K562 (cell line): ENCODE data around the gene PITX2. TPM values are rescaled to one million over a fixed set of nuclear protein-coding genes. Genes with fewer than 3 reads are reported as not detected.

Source experiments
- ATAC-seq: fragments of 200-7000 bp; cut with Tn5 transposase; 3 replicates; pipeline ENCODE4 v1.9.1; 2020; ENCODE audit warnings: moderate library complexity
- BruUV-seq: library from RNA; stranded (reverse); fragments of 400-500 nt; replicated peaks from 2 replicates; lab custom pipeline; 2021; lab: Mats Ljungman, UMichigan
- CTCF ChIA-PET: fragments of 300-600 bp; formaldehyde crosslinking; extraction: SDS; loops from one replicate; lab custom pipeline; 2021; ENCODE audit warnings: low intra/inter-chr PET ratio; lab: Yijun Ruan, JAX
- POLR2A ChIA-PET: fragments of 300-600, 350-650 bp; sonication (Branson Sonifier 250); formaldehyde crosslinking; extraction: SDS; loops from one replicate; lab custom pipeline; 2021; ENCODE audit warnings: antibody characterized with exemption, inconsistent platforms; lab: Yijun Ruan, JAX
- DNase-seq, 4 experiments: peaks; one replicate each; pipeline versions ENCODE4 v3.0.0 to v3.0.0-alpha.2; 2011 to 2018; ENCODE audit warnings: low spot score in 3 of 4, mixed read lengths in 3 of 4; ENCODE audit errors: extremely low read depth in 1 of 4
- FAIRE-seq: peaks from 2 replicates; lab custom pipeline; 2011; peaks lifted over from hg19 to GRCh38; lab: Jason Lieb, UNC
- H2AFZ ChIP-seq: 2 replicates; pipeline ENCODE4 v1.6.0; 2011; ENCODE audit warnings: low read depth, low read length, control low read depth, inconsistent platforms
- H3K27ac ChIP-seq: fragments of 200-600 bp; 3 replicates; pipeline ENCODE4 v1.8.0; 2011; ENCODE audit warnings: low read depth, mild to moderate bottlenecking, control low read depth, inconsistent platforms, low read length, moderate library complexity, mixed read lengths; ENCODE audit errors: extremely low read depth
- H3K27me3 ChIP-seq, 2 experiments: fragments of 300-600 bp in 1 of 2; 2 replicates in 1 of 2; 3 replicates in 1 of 2; pipeline versions ENCODE4 v1.6.0 to v1.8.0; 2011; ENCODE audit warnings: inconsistent platforms in 2 of 2, low read length in 2 of 2, mild to moderate bottlenecking in 1 of 2, mixed read lengths in 1 of 2, moderate library complexity in 1 of 2; ENCODE audit not compliant: control insufficient read depth in 2 of 2, insufficient read depth in 2 of 2
- H3K36me3 ChIP-seq: fragments of 300-600 bp; 3 replicates; pipeline ENCODE4 v1.8.0; 2011; ENCODE audit warnings: mild to moderate bottlenecking, low read length, inconsistent platforms; ENCODE audit not compliant: control insufficient read depth, insufficient read depth
- H3K4me1 ChIP-seq, 2 experiments: fragments of 200-600 bp in 1 of 2; replicated peaks in 1 of 2; 2 replicates in 1 of 2; 3 replicates in 1 of 2; pipeline versions ENCODE4 v1.5.1 to v1.8.0; 2011; ENCODE audit warnings: inconsistent platforms in 2 of 2, low read length in 2 of 2, mild to moderate bottlenecking in 1 of 2, mixed read lengths in 1 of 2, moderate library complexity in 1 of 2; ENCODE audit not compliant: control insufficient read depth in 2 of 2, insufficient read depth in 2 of 2
- H3K4me2 ChIP-seq: 2 replicates; pipeline ENCODE4 v1.6.1; 2011; ENCODE audit warnings: low read length, control low read depth, inconsistent platforms, mixed read lengths; ENCODE audit not compliant: insufficient read depth
- H3K4me3 ChIP-seq: fragments of 200-600 bp; sonication (generic), shearing (Covaris generic); 2 replicates; pipeline ENCODE4 v1.5.1; 2016; ENCODE audit warnings: control low read depth, inconsistent platforms
- H3K79me2 ChIP-seq: fragments of 200-600 bp; 3 replicates; pipeline ENCODE4 v1.8.0; 2011; ENCODE audit warnings: low read length, inconsistent platforms; ENCODE audit not compliant: control insufficient read depth, insufficient read depth
- H3K9ac ChIP-seq, 2 experiments: 2 replicates each; pipeline versions ENCODE4 v1.6.0 to v1.6.1; 2011; ENCODE audit warnings: low read depth in 2 of 2, low read length in 2 of 2, control low read depth in 1 of 2, inconsistent platforms in 1 of 2, mild to moderate bottlenecking in 1 of 2, mixed read lengths in 1 of 2; ENCODE audit not compliant: insufficient read depth in 1 of 2
- H3K9me1 ChIP-seq: one replicate; pipeline ENCODE4 v1.6.0; 2011; ENCODE audit warnings: inconsistent platforms, mild to moderate bottlenecking, low read length, moderate library complexity; ENCODE audit not compliant: control insufficient read depth, insufficient read depth
- H3K9me3 ChIP-seq: replicated peaks from 2 replicates; pipeline ENCODE4 v1.5.1; 2011; ENCODE audit warnings: low read depth, low read length, inconsistent platforms; ENCODE audit not compliant: control insufficient read depth, insufficient read depth
- H4K20me1 ChIP-seq: replicated peaks from 2 replicates; pipeline ENCODE4 v1.6.1; 2011; ENCODE audit warnings: low read length, inconsistent platforms, mixed read lengths; ENCODE audit not compliant: control insufficient read depth, insufficient read depth
- MED1 ChIP-seq: sonication (generic); formaldehyde crosslinking; IDR thresholded peaks from 2 replicates; pipeline ENCODE4 v1.8.1; 2023; ENCODE audit warnings: missing genetic modification reagents, borderline replicate concordance
- MTF1 ChIP-seq: fragments of 250-450 bp; sonication (Bioruptor Pico); IDR thresholded peaks from 2 replicates; pipeline ENCODE4 v1.9.0; 2021; ENCODE audit warnings: moderate library complexity, mild to moderate bottlenecking, inconsistent platforms, borderline replicate concordance
- NCOA4 ChIP-seq: fragments of 450-650 bp; IDR thresholded peaks from 2 replicates; pipeline ENCODE4 v1.6.1; 2018; ENCODE audit warnings: mild to moderate bottlenecking; ENCODE audit not compliant: partially characterized antibody
- NFE2L1 ChIP-seq: fragments of 450-650 bp; IDR thresholded peaks from 2 replicates; pipeline ENCODE4 v1.6.1; 2016; ENCODE audit warnings: missing genetic modification characterization, low read depth, mild to moderate bottlenecking, missing compliant biosample characterization, moderate library complexity, borderline replicate concordance
- POLR2H ChIP-seq: IDR thresholded peaks from 2 replicates; pipeline ENCODE4 v1.6.1; 2016; ENCODE audit warnings: missing genetic modification characterization, low read depth, mild to moderate bottlenecking, control low read depth, missing compliant biosample characterization, moderate library complexity
- PRMT5 ChIP-seq: sonication (generic); formaldehyde crosslinking; IDR thresholded peaks from 2 replicates; pipeline ENCODE4 v1.5.0; 2020; ENCODE audit warnings: missing genetic modification reagents
- PTBP1 ChIP-seq: fragments of 200-400 bp; formaldehyde crosslinking; IDR thresholded peaks from 2 replicates; pipeline ENCODE4 v1.6.1; 2017; ENCODE audit warnings: low read depth, low read length
- SOX6 ChIP-seq: fragments of 450-650 bp; IDR thresholded peaks from 2 replicates; pipeline ENCODE4 v1.6.1; 2014; ENCODE audit warnings: mild to moderate bottlenecking
- TAL1 ChIP-seq: fragments of 450-650 bp; IDR thresholded peaks from 2 replicates; pipeline ENCODE4 v1.6.1; 2016; ENCODE audit warnings: mild to moderate bottlenecking
- ZNF239 ChIP-seq: fragments of 250-450 bp; sonication (Bioruptor Pico); IDR thresholded peaks from 2 replicates; pipeline ENCODE4 v1.4.0; 2020; ENCODE audit warnings: mild to moderate bottlenecking
- WGBS: fragments of 100-300 bp; shearing (Covaris generic); methylation state at CpG from one replicate; pipeline ENCODE4 v1.1.6; 2016; ENCODE audit warnings: low coverage, mixed read lengths; ENCODE audit not compliant: insufficient coverage; ENCODE audit errors: missing lambda C conversion rate; 5-methylcytosine and 5-hydroxymethylcytosine counted together
- in situ Hi-C: fragments of 300-500 bp; cut with MboI; formaldehyde crosslinking; loops from 4 replicates; pipeline ENCODE4 v1.15.0; 2018; ENCODE audit warnings: inconsistent platforms, mixed read lengths
- intact Hi-C: fragments of 100-400 bp; cut with micrococcal nuclease; formaldehyde crosslinking; loops from 2 replicates; pipeline ENCODE4 v1.14.2; 2022
- polyA plus RNA-seq, 8 experiments: library from polyadenylated mRNA; depleted of rRNA in 4 of 8; stranded (reverse) in 5 of 8; unstranded in 3 of 8; fragments of >200 nt; fragmentation: Nextera tagmentation in 2 of 8; fragmentation: Illumina TruSeq in 1 of 8; extraction: Ambion mirVana in 2 of 8; extraction: Trizol in 1 of 8; gene quantifications; 2 replicates each; pipeline versions ENCODE4 v1.2.1 to v1.2.3, GENCODE V29; 2011 to 2014; ENCODE audit warnings: inconsistent platforms in 1 of 8, missing spikeins in 1 of 8
- total RNA-seq, 7 experiments: library from RNA; depleted of rRNA in 6 of 7; stranded (reverse); fragments of >200 nt in 6 of 7; fragmentation: Illumina TruSeq in 2 of 7; extraction: Trizol in 2 of 7; gene quantifications; 2 replicates each; pipeline versions ENCODE4 v1.2.1 to v1.2.3, GENCODE V29; 2011 to 2021; ENCODE audit warnings: low replicate concordance in 1 of 7
- TF ChIP-seq, protein P1 (sequence below): sonication (generic); formaldehyde crosslinking; IDR thresholded peaks from 2 replicates; pipeline ENCODE4 v1.8.0; 2023; ENCODE audit warnings: mild to moderate bottlenecking, missing genetic modification reagents

Gene PITX2
- total and polyA plus RNA-seq, 9 of the 15 experiments (the other 6 are each of a cell fraction or from before 2014, with no cell fraction given), result 0.08 TPM; not detected in 8

DNA sequence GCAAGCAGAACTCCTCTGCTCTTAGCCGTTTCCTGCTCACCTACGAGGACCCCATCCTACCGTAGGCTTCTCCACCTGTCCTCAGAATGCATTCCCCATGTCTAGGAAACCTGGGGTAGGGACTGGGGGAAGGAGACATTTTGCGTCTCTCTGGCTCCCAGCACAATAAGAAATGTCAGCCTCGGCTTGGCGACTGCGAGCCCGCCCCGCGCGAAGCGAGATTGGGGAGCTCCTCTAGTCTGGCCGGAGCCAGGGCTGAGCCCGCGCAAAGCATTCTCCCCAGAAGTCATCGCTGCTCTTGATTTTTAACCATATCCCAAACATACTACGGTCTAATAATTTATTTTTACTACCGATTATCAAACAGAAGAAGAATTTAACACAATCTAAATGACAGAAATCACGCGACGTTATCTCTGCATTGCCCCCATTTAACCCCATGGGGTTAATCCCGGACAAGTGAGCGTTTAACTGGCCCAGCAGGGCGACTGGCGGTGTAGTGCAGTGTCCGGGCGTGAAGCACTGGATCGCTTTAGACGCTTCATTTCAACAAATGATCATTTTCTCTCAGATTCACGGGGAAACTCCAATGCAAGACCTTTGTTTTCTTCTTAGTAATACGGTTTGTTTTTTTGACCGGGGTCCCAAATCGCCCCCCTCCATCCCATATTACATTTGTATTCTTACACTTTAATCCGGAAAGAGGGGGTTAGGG, 8.0 kb upstream of the PITX2 start:
- FAIRE-seq (no peak), ATAC-seq (no peak), DNase-seq (no peak)
- Histone ChIP-seq H3K4me3 (no peak overlapping the region), H2AFZ (no peak overlapping the region), H3K79me2 (no peaks in the 10 kb centered on the region), H3K27ac (no peak overlapping the region), H3K9me3 (no peaks in the 10 kb centered on the region), H3K9ac (no peak overlapping the region), H4K20me1 (no peaks in the 10 kb centered on the region), H3K4me1 (peaks cover 0 to 16% of the 10 kb centered on the region in 2 experiments; a peak in 2 of 5 replicates), H3K9me1 (no peaks in the 10 kb centered on the region), H3K36me3 (no peaks in the 10 kb centered on the region), H3K27me3 (peaks cover 30 to 54% of the 10 kb centered on the region in 2 experiments; a peak in 4 of 5 replicates), H3K4me2 (no peak overlapping the region)
- intact Hi-C loops, result loop anchor here (5.0 kb wide), 3 partner anchors 651 to 1401 kb away; no protein-coding TSS in a partner anchor
- no TSS peak for BruUV-seq
- WGBS, result 16% methylated on average over 24 of the region's 34 CpGs
- POLR2A ChIA-PET, result interaction anchor here (0.7 kb wide), 1 partner anchor 785 kb away, joined by 3 read pairs; no protein-coding TSS in a partner anchor
- in situ Hi-C loops, result no loop called here
- CTCF ChIA-PET, result no interaction called here
- no peak for TF ChIP-seq ZNF239 (CRISPR knock-in tag)
- TF ChIP-seq MTF1, result no peak
- no peak for TF ChIP-seq POLR2H (tag)
- TF ChIP-seq MED1, result no peak
- TF ChIP-seq TAL1, result no peak
- no peak for TF ChIP-seq NCOA4
- TF ChIP-seq SOX6, result no peak
- TF ChIP-seq PRMT5 (CRISPR knock-in tag), result no peak
- no peak for TF ChIP-seq PTBP1
- no peak for TF ChIP-seq NFE2L1 (tag)
- TF ChIP-seq, protein P1, sequence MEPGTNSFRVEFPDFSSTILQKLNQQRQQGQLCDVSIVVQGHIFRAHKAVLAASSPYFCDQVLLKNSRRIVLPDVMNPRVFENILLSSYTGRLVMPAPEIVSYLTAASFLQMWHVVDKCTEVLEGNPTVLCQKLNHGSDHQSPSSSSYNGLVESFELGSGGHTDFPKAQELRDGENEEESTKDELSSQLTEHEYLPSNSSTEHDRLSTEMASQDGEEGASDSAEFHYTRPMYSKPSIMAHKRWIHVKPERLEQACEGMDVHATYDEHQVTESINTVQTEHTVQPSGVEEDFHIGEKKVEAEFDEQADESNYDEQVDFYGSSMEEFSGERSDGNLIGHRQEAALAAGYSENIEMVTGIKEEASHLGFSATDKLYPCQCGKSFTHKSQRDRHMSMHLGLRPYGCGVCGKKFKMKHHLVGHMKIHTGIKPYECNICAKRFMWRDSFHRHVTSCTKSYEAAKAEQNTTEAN, result no peak
